Keratinocyte (primary cell): ENCODE data around the gene ARRDC4.

Source experiments
- EZH2 ChIP-seq: IDR thresholded peaks from one replicate; pipeline ENCODE4 v1.6.1; 2012; ENCODE audit warnings: inconsistent platforms, mild to moderate bottlenecking, low read length, moderate library complexity
- TF ChIP-seq, protein P1 (sequence below), 3 experiments: IDR thresholded peaks in 1 of 3; conservative IDR thresholded peaks in 1 of 3; optimal IDR thresholded peaks in 1 of 3; 2 replicates in 2 of 3; 3 replicates in 1 of 3; pipeline versions ENCODE3 to v1.5.1; 2011; ENCODE audit warnings: low read length in 3 of 3, mild to moderate bottlenecking in 3 of 3, moderate library complexity in 2 of 3, control low read depth in 1 of 3, inconsistent platforms in 1 of 3; ENCODE audit not compliant: insufficient read depth in 2 of 3; ENCODE audit errors: extremely low read depth in 1 of 3

DNA sequence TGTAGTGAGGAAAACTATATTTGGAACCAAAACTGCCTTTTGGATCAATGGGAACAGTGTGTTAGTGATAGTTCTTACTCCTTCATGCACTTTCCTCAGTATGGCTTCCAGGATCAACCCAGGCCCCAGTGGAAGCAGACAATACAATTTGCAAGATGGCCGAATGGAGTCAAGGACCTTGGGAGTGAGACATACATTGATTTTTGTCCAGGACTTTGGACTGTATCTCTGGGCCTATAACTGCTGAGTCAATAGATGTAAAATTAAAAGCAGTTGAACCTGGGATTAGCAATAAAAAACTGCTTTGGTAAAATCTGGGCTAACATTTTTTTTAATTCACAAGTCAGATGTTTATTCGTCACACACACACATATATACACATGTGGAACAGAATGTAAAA is 1.8 kb downstream of the ARRDC4 start:
- TF ChIP-seq, protein P1, sequence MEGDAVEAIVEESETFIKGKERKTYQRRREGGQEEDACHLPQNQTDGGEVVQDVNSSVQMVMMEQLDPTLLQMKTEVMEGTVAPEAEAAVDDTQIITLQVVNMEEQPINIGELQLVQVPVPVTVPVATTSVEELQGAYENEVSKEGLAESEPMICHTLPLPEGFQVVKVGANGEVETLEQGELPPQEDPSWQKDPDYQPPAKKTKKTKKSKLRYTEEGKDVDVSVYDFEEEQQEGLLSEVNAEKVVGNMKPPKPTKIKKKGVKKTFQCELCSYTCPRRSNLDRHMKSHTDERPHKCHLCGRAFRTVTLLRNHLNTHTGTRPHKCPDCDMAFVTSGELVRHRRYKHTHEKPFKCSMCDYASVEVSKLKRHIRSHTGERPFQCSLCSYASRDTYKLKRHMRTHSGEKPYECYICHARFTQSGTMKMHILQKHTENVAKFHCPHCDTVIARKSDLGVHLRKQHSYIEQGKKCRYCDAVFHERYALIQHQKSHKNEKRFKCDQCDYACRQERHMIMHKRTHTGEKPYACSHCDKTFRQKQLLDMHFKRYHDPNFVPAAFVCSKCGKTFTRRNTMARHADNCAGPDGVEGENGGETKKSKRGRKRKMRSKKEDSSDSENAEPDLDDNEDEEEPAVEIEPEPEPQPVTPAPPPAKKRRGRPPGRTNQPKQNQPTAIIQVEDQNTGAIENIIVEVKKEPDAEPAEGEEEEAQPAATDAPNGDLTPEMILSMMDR (optimal IDR thresholded peaks at IDR 0.05 in 1 of 3, IDR thresholded peaks at IDR 0.05 in 1 of 3, conservative IDR thresholded peaks at IDR 0.05 in 1 of 3; ENCODE audit: extremely low read depth in 1 of 3, insufficient read depth in 2 of 3, low read length in 3 of 3), result no peak
- TF ChIP-seq EZH2, result no peak
